Measurements from ENCODE around the gene UNC93B1. TPM values are rescaled to one million over a fixed set of nuclear protein-coding genes. Genes with fewer than 3 reads are reported as not detected.
"Not testable (repeated sequence)": the region's sequence is repeated elsewhere in the genome, so short reads cannot be mapped to it uniquely, and the experiment has no call there.

UNC93B1 gene
- total RNA-seq, 1 experiment from 2014 or later: 26.2 TPM

- DNase-seq; H3K36me3 ChIP-seq (replicated peaks; ENCODE audit: control insufficient read depth, insufficient read depth, low read length); H3K27me3 ChIP-seq (ENCODE audit: control insufficient read depth, insufficient read depth, low read length); H3K4me3 ChIP-seq (ENCODE audit: insufficient read depth, low read depth, low read length): not testable (repeated sequence)
Observed at GRCh38 chr11:67981226-67981625, 22.7 kb downstream of the UNC93B1 start.

GRCh38 chr11:67978766-67979418, 25.0 kb downstream of the UNC93B1 start:
- H3K27me3 ChIP-seq (ENCODE audit: control insufficient read depth, insufficient read depth, low read length); DNase-seq; H3K4me3 ChIP-seq (ENCODE audit: insufficient read depth, low read depth, low read length); H3K36me3 ChIP-seq (replicated peaks; ENCODE audit: control insufficient read depth, insufficient read depth, low read length): not testable (repeated sequence)

- not testable (repeated sequence) for DNase-seq; H3K4me3 ChIP-seq (ENCODE audit: insufficient read depth, low read depth, low read length); H3K36me3 ChIP-seq (replicated peaks; ENCODE audit: control insufficient read depth, insufficient read depth, low read length); H3K27me3 ChIP-seq (ENCODE audit: control insufficient read depth, insufficient read depth, low read length)
Observed at GRCh38 chr11:67974746-67975145, 29.2 kb downstream of the UNC93B1 start.

DNA sequence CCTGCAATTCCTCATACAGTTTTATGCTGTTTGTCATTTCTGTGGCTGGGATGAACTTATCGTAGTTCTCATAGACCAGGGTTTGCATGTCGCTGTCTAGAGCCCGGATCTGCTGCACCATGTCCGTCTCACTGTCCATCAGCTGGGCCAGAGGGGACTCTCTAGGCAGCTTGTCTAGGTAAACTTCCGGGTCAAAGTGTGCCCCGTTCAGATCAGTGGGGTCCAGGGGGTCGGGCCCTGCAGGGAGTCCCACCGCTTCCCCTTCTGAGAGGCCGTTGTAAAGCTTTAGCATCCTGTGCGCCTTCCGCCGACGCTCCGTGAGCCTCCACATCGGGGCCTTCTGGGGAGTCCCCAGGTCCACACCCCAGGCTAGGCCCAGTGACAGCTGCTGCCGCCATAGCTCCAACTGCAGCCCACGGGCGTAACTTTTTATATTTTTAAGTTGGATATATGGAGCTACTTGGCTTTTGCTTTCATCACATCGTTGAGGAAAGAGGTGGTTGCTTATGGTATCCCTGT, 38.0 kb downstream of the UNC93B1 start:
- H3K4me3 ChIP-seq (ENCODE audit: insufficient read depth, low read depth, low read length); H3K27me3 ChIP-seq (ENCODE audit: control insufficient read depth, insufficient read depth, low read length); H3K36me3 ChIP-seq (replicated peaks; ENCODE audit: control insufficient read depth, insufficient read depth, low read length): not testable (repeated sequence)
- DNase-seq: peak; percentile 8

GRCh38 chr11:67964746-67965145, 39.2 kb downstream of the UNC93B1 start:
- H3K27me3 ChIP-seq (ENCODE audit: control insufficient read depth, insufficient read depth, low read length); H3K36me3 ChIP-seq (replicated peaks; ENCODE audit: control insufficient read depth, insufficient read depth, low read length); DNase-seq; H3K4me3 ChIP-seq (ENCODE audit: insufficient read depth, low read depth, low read length): not testable (repeated sequence)

DNA sequence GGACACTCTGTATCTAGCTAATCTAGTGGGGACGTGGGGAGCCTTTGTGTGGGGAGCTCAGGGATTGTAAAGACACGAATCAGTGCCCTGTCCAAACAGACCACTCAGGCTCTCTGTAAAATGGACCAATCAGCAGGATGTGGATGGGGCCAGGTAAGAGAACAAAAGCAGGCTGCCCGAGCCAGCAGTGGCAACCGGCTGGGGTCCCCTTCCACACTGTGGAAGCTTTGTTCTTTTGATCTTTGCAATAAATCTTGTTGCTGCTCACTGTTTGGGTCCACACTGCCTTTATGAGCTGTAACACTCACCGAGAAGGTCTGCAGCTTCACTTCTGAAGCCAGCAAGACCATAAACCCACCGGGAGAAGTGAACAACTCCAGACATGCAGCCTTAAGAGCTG, 40.0 kb downstream of the UNC93B1 start:
- not testable (repeated sequence) for H3K27me3 ChIP-seq (ENCODE audit: control insufficient read depth, insufficient read depth, low read length); H3K36me3 ChIP-seq (replicated peaks; ENCODE audit: control insufficient read depth, insufficient read depth, low read length); H3K4me3 ChIP-seq (ENCODE audit: insufficient read depth, low read depth, low read length)
- peak; percentile 5 for DNase-seq

GRCh38 chr11:67963217-67963616, 40.7 kb downstream of the UNC93B1 start:
- peak; percentile 8 for DNase-seq

GRCh38 chr11:67956236-67956635, 47.7 kb downstream of the UNC93B1 start:
- not testable (repeated sequence) for H3K27me3 ChIP-seq (ENCODE audit: control insufficient read depth, insufficient read depth, low read length); DNase-seq; H3K4me3 ChIP-seq (ENCODE audit: insufficient read depth, low read depth, low read length); H3K36me3 ChIP-seq (replicated peaks; ENCODE audit: control insufficient read depth, insufficient read depth, low read length)

More at GRCh38 chr11:67963217-67963616, 40.7 kb downstream of the UNC93B1 start:
- H3K4me3 ChIP-seq (ENCODE audit: insufficient read depth, low read depth, low read length); H3K27me3 ChIP-seq (ENCODE audit: control insufficient read depth, insufficient read depth, low read length); H3K36me3 ChIP-seq (replicated peaks; ENCODE audit: control insufficient read depth, insufficient read depth, low read length): not testable (repeated sequence)

DNA sequence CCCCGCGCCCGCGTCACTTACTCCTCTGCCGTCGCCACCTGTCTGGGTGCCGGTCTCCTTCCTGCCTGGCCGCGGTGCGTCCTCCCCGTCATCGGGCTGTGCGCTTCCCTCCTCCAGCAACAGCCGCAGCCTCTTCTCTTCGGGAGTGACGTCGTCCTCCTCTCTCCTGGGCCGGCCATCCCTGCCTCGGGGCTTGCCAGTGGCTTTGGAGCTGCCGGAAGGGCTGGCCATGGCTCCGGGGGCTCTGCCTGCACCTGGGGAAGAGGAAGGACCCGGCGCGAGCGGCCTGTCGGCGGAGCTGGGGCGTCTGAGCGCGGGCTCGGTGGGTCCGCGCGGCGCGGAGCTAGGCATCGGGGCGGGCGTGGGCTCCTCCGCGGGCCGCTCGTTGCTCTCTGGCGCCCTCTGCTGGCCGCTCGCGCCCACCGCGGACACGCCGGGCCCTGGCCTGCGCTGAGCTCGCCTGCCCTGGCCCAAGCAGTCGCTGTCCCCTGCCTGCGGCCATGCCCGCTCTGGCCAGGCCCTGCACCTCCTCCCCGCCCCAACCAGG, 48.4 kb downstream of the UNC93B1 start:
- peak; percentile 95 for DNase-seq
- H3K36me3 ChIP-seq (replicated peaks; ENCODE audit: control insufficient read depth, insufficient read depth, low read length); H3K27me3 ChIP-seq (ENCODE audit: control insufficient read depth, insufficient read depth, low read length): not testable (repeated sequence)
- peak overlapping the region; percentile 49 for H3K4me3 ChIP-seq (ENCODE audit: insufficient read depth, low read depth, low read length)

GRCh38 chr11:67954971-67955370, 48.9 kb downstream of the UNC93B1 start:
- H3K36me3 ChIP-seq (replicated peaks; ENCODE audit: control insufficient read depth, insufficient read depth, low read length); H3K27me3 ChIP-seq (ENCODE audit: control insufficient read depth, insufficient read depth, low read length); DNase-seq: not testable (repeated sequence)
- peak overlapping the region; percentile 49 for H3K4me3 ChIP-seq (ENCODE audit: insufficient read depth, low read depth, low read length)

DNA sequence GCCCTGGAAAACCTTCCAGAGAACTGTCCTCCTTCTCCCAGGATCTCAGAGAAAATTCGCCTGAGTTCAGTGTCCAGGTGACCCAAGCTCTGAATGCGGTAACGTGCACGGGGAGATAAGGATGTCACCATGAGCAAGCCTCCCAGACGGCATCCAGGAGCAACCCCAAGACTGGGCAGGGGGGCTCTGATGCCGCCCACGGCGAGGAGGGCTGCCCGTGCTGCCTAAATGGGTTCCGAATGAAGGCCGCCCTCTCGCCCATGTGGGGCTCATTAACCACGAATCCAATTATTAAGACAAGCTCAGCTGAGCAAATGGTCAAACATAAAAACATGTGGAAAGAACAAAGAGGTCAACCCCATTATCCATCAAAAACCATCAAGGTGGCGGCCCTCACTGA, 49.6 kb downstream of the UNC93B1 start:
- DNase-seq; H3K27me3 ChIP-seq (ENCODE audit: control insufficient read depth, insufficient read depth, low read length); H3K36me3 ChIP-seq (replicated peaks; ENCODE audit: control insufficient read depth, insufficient read depth, low read length); H3K4me3 ChIP-seq (ENCODE audit: insufficient read depth, low read depth, low read length): not testable (repeated sequence)

- H3K36me3 ChIP-seq (replicated peaks; ENCODE audit: control insufficient read depth, insufficient read depth, low read length); H3K4me3 ChIP-seq (ENCODE audit: insufficient read depth, low read depth, low read length); H3K27me3 ChIP-seq (ENCODE audit: control insufficient read depth, insufficient read depth, low read length); DNase-seq: not testable (repeated sequence)
Observed at GRCh38 chr11:67950705-67951104, 53.2 kb downstream of the UNC93B1 start.

DNA sequence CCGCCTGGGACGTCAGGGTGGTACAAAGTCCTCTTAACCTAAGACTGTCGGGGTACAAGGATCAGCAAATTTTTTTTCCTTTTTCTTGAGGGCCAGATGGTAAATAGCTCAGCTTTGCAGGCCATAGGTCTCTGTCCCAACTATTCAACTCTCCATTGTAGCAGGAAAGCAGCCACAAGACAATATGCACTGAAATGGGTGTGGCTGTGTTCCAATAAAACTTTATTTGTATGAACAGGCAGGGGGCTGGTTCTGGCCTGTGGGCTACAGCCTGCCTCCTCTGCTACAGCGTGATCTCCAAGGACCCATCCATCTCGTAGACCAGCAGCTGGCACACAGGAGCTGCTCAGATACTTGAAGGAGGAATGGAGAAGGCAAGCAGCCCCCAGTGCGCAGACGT, 56.1 kb downstream of the UNC93B1 start:
- not testable (repeated sequence) for DNase-seq; H3K4me3 ChIP-seq (ENCODE audit: insufficient read depth, low read depth, low read length); H3K36me3 ChIP-seq (replicated peaks; ENCODE audit: control insufficient read depth, insufficient read depth, low read length); H3K27me3 ChIP-seq (ENCODE audit: control insufficient read depth, insufficient read depth, low read length)

DNA sequence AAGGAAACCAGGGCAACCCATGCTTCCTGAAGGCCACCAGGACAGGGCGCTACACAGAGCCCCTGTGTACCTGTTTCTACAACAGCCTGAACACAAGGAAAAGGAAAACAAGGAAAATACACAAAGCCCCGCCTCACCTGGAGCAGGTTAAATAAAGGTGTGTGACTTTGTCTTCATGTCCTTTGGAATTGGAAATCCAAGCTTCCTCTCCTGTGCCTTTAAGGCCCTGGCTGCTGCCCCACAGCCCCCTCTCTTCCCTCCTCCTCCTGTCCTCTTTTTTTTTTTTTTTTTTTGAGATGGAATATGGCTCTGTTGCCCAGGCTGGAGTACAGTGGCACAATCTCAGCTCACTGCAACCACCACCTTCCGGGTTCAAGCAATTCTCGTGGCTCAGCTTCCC, 57.5 kb downstream of the UNC93B1 start:
- not testable (repeated sequence) for H3K27me3 ChIP-seq (ENCODE audit: control insufficient read depth, insufficient read depth, low read length); DNase-seq; H3K36me3 ChIP-seq (replicated peaks; ENCODE audit: control insufficient read depth, insufficient read depth, low read length); H3K4me3 ChIP-seq (ENCODE audit: insufficient read depth, low read depth, low read length)

DNA sequence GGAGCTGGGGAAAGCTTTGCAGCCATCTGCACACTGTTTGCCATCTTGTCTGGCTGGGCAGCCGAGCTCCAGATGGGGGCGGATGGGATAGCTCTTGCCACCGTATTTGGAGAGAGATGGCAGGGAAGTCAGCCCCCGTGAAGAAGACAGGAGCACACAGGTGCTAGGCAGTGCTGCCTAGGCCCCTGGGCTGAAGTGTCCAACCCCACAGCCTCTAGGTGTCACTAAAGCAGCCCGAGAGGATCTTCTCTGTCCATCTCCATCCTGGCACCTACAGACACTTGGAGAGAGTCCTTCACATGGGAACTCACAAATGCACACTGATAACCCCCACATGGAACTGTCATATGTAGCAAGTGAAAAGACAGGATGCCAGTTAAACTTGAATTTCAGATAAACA, 60.5 kb downstream of the UNC93B1 start:
- not testable (repeated sequence) for H3K27me3 ChIP-seq (ENCODE audit: control insufficient read depth, insufficient read depth, low read length)

More for the DNA sequence above, 60.5 kb downstream of the UNC93B1 start:
- DNase-seq; H3K4me3 ChIP-seq (ENCODE audit: insufficient read depth, low read depth, low read length); H3K36me3 ChIP-seq (replicated peaks; ENCODE audit: control insufficient read depth, insufficient read depth, low read length): not testable (repeated sequence)
